ENCODE measurements around the gene RBMS1. TPM values are rescaled to one million over a fixed set of nuclear protein-coding genes. Genes with fewer than 3 reads are reported as not detected.

RBMS1 gene
- total and polyA plus RNA-seq, 5 donors from 2014 or later = 27.9 to 58.4 (median 33.5) TPM

DNA sequence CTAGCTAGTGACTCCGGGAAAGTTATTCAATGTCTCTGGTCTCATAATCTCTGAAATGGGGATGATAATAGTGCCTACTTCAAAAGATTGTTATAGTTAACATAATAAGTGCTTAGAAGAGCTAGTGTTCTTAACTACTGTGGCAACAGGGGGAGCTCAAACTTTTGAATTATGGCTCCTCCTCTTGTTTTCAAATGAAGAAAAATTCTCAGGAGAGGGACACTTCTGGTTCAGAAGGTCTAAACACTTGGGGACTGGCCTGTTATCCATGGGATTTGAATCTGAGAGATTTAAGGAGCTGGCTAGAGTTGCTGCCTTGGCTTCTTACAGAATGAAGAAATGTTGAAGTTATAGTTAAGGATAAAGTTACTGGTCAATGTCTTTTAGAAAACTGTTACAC lies 201.4 kb downstream of the RBMS1 start:
- H3K27me3 ChIP-seq (ENCODE audit: control insufficient read depth, insufficient read depth, low read length) = no peaks in the 10 kb centered on the region
- Mint-ChIP-seq H3K27ac (no peak overlapping the region), H3K9me3 (no peaks in the 10 kb centered on the region), H3K4me1 (peaks cover 7 to 23% (median 12%) of the 10 kb centered on the region in 4 donors), H3K36me3 (peaks cover 57% of the 10 kb centered on the region), H3K27me3 (no peaks in the 10 kb centered on the region), H3K4me3 (no peak overlapping the region)
- no peak overlapping the region for H3K27ac ChIP-seq (ENCODE audit: insufficient read depth, low read length, poor library complexity, severe bottlenecking)
- H3K4me3 ChIP-seq (ENCODE audit: low read depth, low read length) = no peak overlapping the region
- H3K9me3 ChIP-seq (ENCODE audit: control insufficient read depth in 2 of 2, low read length in 2 of 2) = no peaks in the 10 kb centered on the region
- H3K36me3 ChIP-seq (ENCODE audit: control insufficient read depth, insufficient read depth, low read length) = peaks cover 28% of the 10 kb centered on the region
- ATAC-seq (ENCODE audit: low read depth in 2 of 2) = no peak
- H3K4me1 ChIP-seq (ENCODE audit: control insufficient read depth, insufficient read depth, low read length, poor library complexity, severe bottlenecking) = no peaks in the 10 kb centered on the region
- peak in 1 of 3 donors; percentile 15 for DNase-seq

DNA sequence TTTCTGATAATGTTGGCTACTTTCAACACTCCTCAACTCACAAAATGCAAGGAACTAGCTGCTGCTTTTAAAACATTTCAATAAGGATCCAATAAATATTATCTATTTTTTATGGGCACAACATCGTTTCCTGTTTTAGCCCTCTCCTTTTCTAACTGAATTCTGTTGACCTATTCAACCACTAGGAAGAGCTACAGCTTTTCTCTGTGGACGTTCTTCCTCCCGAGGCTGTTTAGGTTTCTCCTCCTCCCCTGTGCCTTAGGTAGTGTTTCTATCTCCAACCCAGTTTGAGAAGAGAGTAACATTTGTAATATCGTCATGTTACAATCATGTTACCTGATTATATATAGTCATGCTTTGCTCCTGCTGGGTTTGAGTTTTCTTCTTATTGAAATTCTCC lies 202.2 kb downstream of the RBMS1 start:
- Mint-ChIP-seq H3K36me3 (peaks cover 54% of the 10 kb centered on the region), H3K4me1 (peaks cover 7 to 18% (median 12%) of the 10 kb centered on the region in 4 donors), H3K9me3 (no peaks in the 10 kb centered on the region), H3K4me3 (no peak overlapping the region), H3K27me3 (no peaks in the 10 kb centered on the region), H3K27ac (no peak overlapping the region)
- ATAC-seq (ENCODE audit: low read depth in 2 of 2) (no peak), DNase-seq (no peak)
- no peak overlapping the region for H3K27ac ChIP-seq (ENCODE audit: insufficient read depth, low read length, poor library complexity, severe bottlenecking)
- no peaks in the 10 kb centered on the region for H3K27me3 ChIP-seq (ENCODE audit: control insufficient read depth, insufficient read depth, low read length)
- H3K4me3 ChIP-seq (ENCODE audit: low read depth, low read length) = no peak overlapping the region
- peaks cover 28% of the 10 kb centered on the region for H3K36me3 ChIP-seq (ENCODE audit: control insufficient read depth, insufficient read depth, low read length)
- no peaks in the 10 kb centered on the region for H3K4me1 ChIP-seq (ENCODE audit: control insufficient read depth, insufficient read depth, low read length, poor library complexity, severe bottlenecking)
- H3K9me3 ChIP-seq (ENCODE audit: control insufficient read depth in 2 of 2, low read length in 2 of 2) = no peaks in the 10 kb centered on the region

GRCh38 chr2:160290598-160290997 lies 203.0 kb downstream of the RBMS1 start:
- H3K9me3 Mint-ChIP-seq = no peaks in the 10 kb centered on the region
- H3K4me1 Mint-ChIP-seq = peaks cover 4 to 10% (median 8%) of the 10 kb centered on the region in 4 donors

GRCh38 chr2:160289831-160290230 lies 203.8 kb downstream of the RBMS1 start:
- no peak overlapping the region for H3K4me3 ChIP-seq (ENCODE audit: low read depth, low read length)
- Mint-ChIP-seq H3K4me1 (peaks cover 0 to 6% (median 4%) of the 10 kb centered on the region in 4 donors), H3K4me3 (no peak overlapping the region), H3K27ac (no peak overlapping the region), H3K27me3 (no peaks in the 10 kb centered on the region), H3K9me3 (no peaks in the 10 kb centered on the region), H3K36me3 (peaks cover 50% of the 10 kb centered on the region)
- H3K4me1 ChIP-seq (ENCODE audit: control insufficient read depth, insufficient read depth, low read length, poor library complexity, severe bottlenecking) = no peaks in the 10 kb centered on the region
- DNase-seq (no peak), ATAC-seq (ENCODE audit: low read depth in 2 of 2) (no peak)
- no peak overlapping the region for H3K27ac ChIP-seq (ENCODE audit: insufficient read depth, low read length, poor library complexity, severe bottlenecking)
- peaks cover 31% of the 10 kb centered on the region for H3K36me3 ChIP-seq (ENCODE audit: control insufficient read depth, insufficient read depth, low read length)
- no peaks in the 10 kb centered on the region for H3K9me3 ChIP-seq (ENCODE audit: control insufficient read depth in 2 of 2, low read length in 2 of 2)
- H3K27me3 ChIP-seq (ENCODE audit: control insufficient read depth, insufficient read depth, low read length) = no peaks in the 10 kb centered on the region

More at GRCh38 chr2:160290598-160290997, 203.0 kb downstream of the RBMS1 start:
- Histone ChIP-seq H3K36me3 (ENCODE audit: control insufficient read depth, insufficient read depth, low read length) (peaks cover 25% of the 10 kb centered on the region), H3K27me3 (ENCODE audit: control insufficient read depth, insufficient read depth, low read length) (no peaks in the 10 kb centered on the region), H3K9me3 (ENCODE audit: control insufficient read depth in 2 of 2, low read length in 2 of 2) (no peaks in the 10 kb centered on the region), H3K4me1 (ENCODE audit: control insufficient read depth, insufficient read depth, low read length, poor library complexity, severe bottlenecking) (no peaks in the 10 kb centered on the region), H3K4me3 (ENCODE audit: low read depth, low read length) (no peak overlapping the region), H3K27ac (ENCODE audit: insufficient read depth, low read length, poor library complexity, severe bottlenecking) (no peak overlapping the region)
- H3K4me3 Mint-ChIP-seq = no peak overlapping the region
- peaks cover 47% of the 10 kb centered on the region for H3K36me3 Mint-ChIP-seq
- no peaks in the 10 kb centered on the region for H3K27me3 Mint-ChIP-seq
- no peak overlapping the region for H3K27ac Mint-ChIP-seq
- DNase-seq (no peak), ATAC-seq (ENCODE audit: low read depth in 2 of 2) (no peak)

DNA sequence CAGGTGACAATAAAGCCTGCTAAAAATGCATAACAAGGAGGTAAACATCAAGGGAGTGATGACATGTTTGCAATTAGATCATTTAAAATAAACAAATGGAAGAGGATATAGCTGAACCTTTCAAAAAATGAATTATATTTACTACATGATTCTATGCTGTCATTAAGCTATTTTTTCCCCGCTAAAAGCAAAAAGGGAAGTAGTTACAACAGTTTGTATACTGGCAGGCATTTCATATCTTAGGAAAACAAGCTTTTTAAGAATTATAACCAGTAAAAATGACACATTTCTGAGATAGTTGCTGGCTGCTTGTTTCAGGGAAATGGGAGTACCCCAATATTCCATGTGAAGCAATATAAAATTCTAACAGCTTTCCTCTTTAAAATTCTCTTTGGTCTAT lies 204.5 kb downstream of the RBMS1 start:
- Histone ChIP-seq H3K27me3 (ENCODE audit: control insufficient read depth, insufficient read depth, low read length) (no peaks in the 10 kb centered on the region), H3K9me3 (ENCODE audit: control insufficient read depth in 2 of 2, low read length in 2 of 2) (no peaks in the 10 kb centered on the region), H3K36me3 (ENCODE audit: control insufficient read depth, insufficient read depth, low read length) (peaks cover 36% of the 10 kb centered on the region), H3K27ac (ENCODE audit: insufficient read depth, low read length, poor library complexity, severe bottlenecking) (no peak overlapping the region), H3K4me1 (ENCODE audit: control insufficient read depth, insufficient read depth, low read length, poor library complexity, severe bottlenecking) (no peaks in the 10 kb centered on the region), H3K4me3 (ENCODE audit: low read depth, low read length) (no peak overlapping the region)
- Mint-ChIP-seq H3K4me3 (no peak overlapping the region), H3K9me3 (no peaks in the 10 kb centered on the region), H3K27ac (peak overlapping the region in 1 of 3 donors; percentile 20), H3K27me3 (no peaks in the 10 kb centered on the region), H3K36me3 (peaks cover 51% of the 10 kb centered on the region), H3K4me1 (peaks cover 0 to 6% (median 4%) of the 10 kb centered on the region in 4 donors)
- ATAC-seq (ENCODE audit: low read depth in 2 of 2) (no peak), DNase-seq (no peak)

- peak overlapping the region in 2 of 3 donors; percentile 15 to 20 for H3K27ac Mint-ChIP-seq
Observed at GRCh38 chr2:160288324-160288723, 205.3 kb downstream of the RBMS1 start.

GRCh38 chr2:160287476-160287875 lies 206.1 kb downstream of the RBMS1 start:
- peaks cover 32% of the 10 kb centered on the region for H3K36me3 ChIP-seq (ENCODE audit: control insufficient read depth, insufficient read depth, low read length)

More at GRCh38 chr2:160288324-160288723, 205.3 kb downstream of the RBMS1 start:
- Histone ChIP-seq H3K36me3 (ENCODE audit: control insufficient read depth, insufficient read depth, low read length) (peaks cover 33% of the 10 kb centered on the region), H3K9me3 (ENCODE audit: control insufficient read depth in 2 of 2, low read length in 2 of 2) (no peaks in the 10 kb centered on the region), H3K4me3 (ENCODE audit: low read depth, low read length) (no peak overlapping the region), H3K4me1 (ENCODE audit: control insufficient read depth, insufficient read depth, low read length, poor library complexity, severe bottlenecking) (no peaks in the 10 kb centered on the region), H3K27ac (ENCODE audit: insufficient read depth, low read length, poor library complexity, severe bottlenecking) (no peak overlapping the region), H3K27me3 (ENCODE audit: control insufficient read depth, insufficient read depth, low read length) (no peaks in the 10 kb centered on the region)
- no peak for ATAC-seq (ENCODE audit: low read depth in 2 of 2)
- no peaks in the 10 kb centered on the region for H3K9me3 Mint-ChIP-seq
- peaks cover 0 to 6% (median 5%) of the 10 kb centered on the region in 4 donors for H3K4me1 Mint-ChIP-seq
- H3K4me3 Mint-ChIP-seq = no peak overlapping the region
- DNase-seq = no peak
- H3K36me3 Mint-ChIP-seq = peaks cover 54% of the 10 kb centered on the region
- H3K27me3 Mint-ChIP-seq = no peaks in the 10 kb centered on the region

GRCh38 chr2:160286551-160286950 lies 207.1 kb downstream of the RBMS1 start:
- H3K9me3 Mint-ChIP-seq = no peaks in the 10 kb centered on the region
- Histone ChIP-seq H3K36me3 (ENCODE audit: control insufficient read depth, insufficient read depth, low read length) (peaks cover 37% of the 10 kb centered on the region), H3K27ac (ENCODE audit: insufficient read depth, low read length, poor library complexity, severe bottlenecking) (no peak overlapping the region), H3K4me1 (ENCODE audit: control insufficient read depth, insufficient read depth, low read length, poor library complexity, severe bottlenecking) (no peaks in the 10 kb centered on the region), H3K27me3 (ENCODE audit: control insufficient read depth, insufficient read depth, low read length) (no peaks in the 10 kb centered on the region), H3K9me3 (ENCODE audit: control insufficient read depth in 2 of 2, low read length in 2 of 2) (no peaks in the 10 kb centered on the region), H3K4me3 (ENCODE audit: low read depth, low read length) (no peak overlapping the region)
- H3K27ac Mint-ChIP-seq = no peak overlapping the region
- ATAC-seq (ENCODE audit: low read depth in 2 of 2) = no peak
- H3K4me1 Mint-ChIP-seq = peaks cover 0 to 5% (median 2%) of the 10 kb centered on the region in 4 donors
- no peak overlapping the region for H3K4me3 Mint-ChIP-seq
- H3K27me3 Mint-ChIP-seq = no peaks in the 10 kb centered on the region
- peaks cover 50% of the 10 kb centered on the region for H3K36me3 Mint-ChIP-seq
- DNase-seq = no peak

More at GRCh38 chr2:160287476-160287875, 206.1 kb downstream of the RBMS1 start:
- Histone ChIP-seq H3K27ac (ENCODE audit: insufficient read depth, low read length, poor library complexity, severe bottlenecking) (no peak overlapping the region), H3K27me3 (ENCODE audit: control insufficient read depth, insufficient read depth, low read length) (no peaks in the 10 kb centered on the region), H3K9me3 (ENCODE audit: control insufficient read depth in 2 of 2, low read length in 2 of 2) (no peaks in the 10 kb centered on the region), H3K4me1 (ENCODE audit: control insufficient read depth, insufficient read depth, low read length, poor library complexity, severe bottlenecking) (no peaks in the 10 kb centered on the region), H3K4me3 (ENCODE audit: low read depth, low read length) (no peak overlapping the region)
- no peak overlapping the region for H3K4me3 Mint-ChIP-seq
- H3K36me3 Mint-ChIP-seq = peaks cover 48% of the 10 kb centered on the region
- H3K27ac Mint-ChIP-seq = no peak overlapping the region
- H3K27me3 Mint-ChIP-seq = no peaks in the 10 kb centered on the region
- H3K4me1 Mint-ChIP-seq = peaks cover 0 to 6% (median 5%) of the 10 kb centered on the region in 4 donors
- ATAC-seq (ENCODE audit: low read depth in 2 of 2) (no peak), DNase-seq (no peak)
- no peaks in the 10 kb centered on the region for H3K9me3 Mint-ChIP-seq
